Endothelial cell of umbilical vein (primary cell): ENCODE data around the gene HNRNPL.
A peak's percentile ranks its signal among the peaks of the same experiment; 100 is the strongest.

Experiments used
- CTCF ChIP-seq, 2 donors: IDR thresholded peaks; 1 replicate in 1 of 2; 2 replicates in 1 of 2; pipeline ENCODE4 v1.5.1; 2011; ENCODE audit warnings: low read length in 2 of 2, mild to moderate bottlenecking in 2 of 2, moderate library complexity in 2 of 2, control low read depth in 1 of 2, inconsistent platforms in 1 of 2, low read depth in 1 of 2; ENCODE audit not compliant: insufficient read depth in 1 of 2; ENCODE audit errors: extremely low read depth in 1 of 2
- FOS ChIP-seq: IDR thresholded peaks from 2 replicates; pipeline ENCODE4 v1.6.1; 2011; ENCODE audit warnings: mild to moderate bottlenecking, low read length, moderate library complexity, borderline replicate concordance; ENCODE audit not compliant: insufficient read depth
- POLR2A ChIP-seq: IDR thresholded peaks from 2 replicates; pipeline ENCODE4 v1.6.1; 2012; ENCODE audit warnings: low read depth, mild to moderate bottlenecking, control low read depth, low read length

DNA sequence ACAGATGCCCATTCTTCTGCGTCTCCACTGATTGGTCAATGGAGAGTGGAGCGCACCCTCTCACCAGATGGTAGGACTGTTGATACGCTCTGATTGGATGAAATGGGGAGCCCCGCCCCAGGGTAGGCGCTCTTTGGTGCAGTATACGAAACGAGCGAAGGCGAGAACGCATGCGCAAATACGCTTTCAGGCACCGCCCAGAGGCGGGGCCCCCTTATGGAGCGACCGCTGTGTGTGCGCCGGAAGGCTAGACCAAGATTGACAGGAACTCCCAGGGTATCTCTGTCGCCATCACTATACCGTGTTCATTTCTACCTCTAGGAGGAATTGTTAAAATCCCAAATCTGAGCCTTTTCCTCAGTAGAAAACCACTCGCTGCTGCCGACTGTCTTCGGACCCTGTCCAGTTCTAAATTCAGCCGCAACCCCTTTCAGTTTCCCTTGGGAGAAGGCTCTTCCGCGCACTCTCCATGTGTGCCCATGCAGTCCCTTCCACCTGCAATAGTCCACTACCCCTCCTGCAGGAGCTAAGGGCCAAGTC, 720 bp upstream of the HNRNPL start:
- no peak for TF ChIP-seq CTCF (IDR thresholded peaks at IDR 0.05; ENCODE audit: extremely low read depth in 1 of 2, insufficient read depth in 1 of 2, low read depth in 1 of 2, low read length in 2 of 2)
- TF ChIP-seq FOS, result no peak
- peak; percentile 79 for TF ChIP-seq POLR2A
